MM.1S (cell line): Measurements from ENCODE around the gene RNF114.
A peak's percentile ranks its signal among the peaks of the same experiment; 100 is the strongest.
"Not testable (repeated sequence)": the region's sequence is repeated elsewhere in the genome, so short reads cannot be mapped to it uniquely, and the experiment has no call there.

Experiments used
- DNase-seq: peaks from one replicate; pipeline ENCODE4 v3.0.0-alpha.2; 2015
- H2AFZ ChIP-seq: fragments of 300-600 bp; sonication (generic); 2 replicates; pipeline ENCODE4 v1.6.0; 2016; ENCODE audit warnings: antibody characterized with exemption, low read length
- H3F3A ChIP-seq: fragments of 300-600 bp; sonication (generic); 2 replicates; pipeline ENCODE4 v1.6.1; 2016; ENCODE audit warnings: mild to moderate bottlenecking, antibody characterized with exemption, low read length, moderate library complexity, mixed read lengths; ENCODE audit not compliant: insufficient read depth
- H3K27ac ChIP-seq: fragments of 300-600 bp; sonication (generic); 2 replicates; pipeline ENCODE4 v1.5.1; 2016; ENCODE audit warnings: mild to moderate bottlenecking, low read length
- H3K27me3 ChIP-seq: fragments of 300-600 bp; sonication (generic); replicated peaks from 2 replicates; pipeline ENCODE4 v1.6.0; 2016; ENCODE audit warnings: low read length; ENCODE audit not compliant: insufficient read depth
- H3K36me3 ChIP-seq: fragments of 300-600 bp; sonication (generic); replicated peaks from 2 replicates; pipeline ENCODE4 v1.6.1; 2016; ENCODE audit warnings: mild to moderate bottlenecking, low read length, mixed read lengths; ENCODE audit not compliant: insufficient read depth
- H3K4me1 ChIP-seq: fragments of 300-600 bp; sonication (generic); 2 replicates; pipeline ENCODE4 v1.6.1; 2016; ENCODE audit warnings: low read length, mixed read lengths
- H3K4me2 ChIP-seq: fragments of 300-600 bp; sonication (generic); 2 replicates; pipeline ENCODE4 v1.6.0; 2016; ENCODE audit warnings: low read depth, low read length
- H3K4me3 ChIP-seq: fragments of 300-600 bp; sonication (generic); 2 replicates; pipeline ENCODE4 v1.5.1; 2016; ENCODE audit warnings: low read length, mixed read lengths
- H3K79me2 ChIP-seq: fragments of 300-600 bp; sonication (generic); 2 replicates; pipeline ENCODE4 v1.6.1; 2016; ENCODE audit warnings: mixed run types, low read length, mixed read lengths
- H3K9ac ChIP-seq: fragments of 300-600 bp; sonication (generic); 2 replicates; pipeline ENCODE4 v1.6.1; 2016; ENCODE audit warnings: low read length, mixed read lengths
- H3K9me2 ChIP-seq: fragments of 300-600 bp; sonication (generic); replicated peaks from 2 replicates; pipeline ENCODE4 v1.6.1; 2016; ENCODE audit warnings: mild to moderate bottlenecking, low read length, mixed read lengths; ENCODE audit not compliant: insufficient read depth
- H3K9me3 ChIP-seq: fragments of 300-600 bp; sonication (generic); replicated peaks from 2 replicates; pipeline ENCODE4 v1.6.1; 2016; ENCODE audit warnings: mild to moderate bottlenecking, low read length, mixed read lengths; ENCODE audit not compliant: insufficient read depth
- H4K20me1 ChIP-seq: fragments of 300-600 bp; sonication (generic); 2 replicates; pipeline ENCODE4 v1.6.1; 2016; ENCODE audit warnings: mild to moderate bottlenecking, low read length, moderate library complexity, mixed read lengths; ENCODE audit not compliant: insufficient read depth
- EZH2 ChIP-seq: fragments of 300-600 bp; sonication (generic); optimal IDR thresholded peaks from 2 replicates; pipeline ENCODE3; 2017; ENCODE audit warnings: low read depth, mild to moderate bottlenecking, antibody characterized with exemption, low read length, mixed read lengths
- EZH2phosphoT487 ChIP-seq: fragments of 300-600 bp; sonication (generic); IDR thresholded peaks from 2 replicates; pipeline ENCODE4 v1.6.1; 2018; ENCODE audit warnings: antibody characterized with exemption, low read length
- TF ChIP-seq, protein P1 (sequence below): fragments of 300-600 bp; sonication (generic); IDR thresholded peaks from 2 replicates; pipeline ENCODE4 v1.5.1; 2016; ENCODE audit warnings: antibody characterized with exemption, low read length, mixed read lengths

RNF114 gene

DNA sequence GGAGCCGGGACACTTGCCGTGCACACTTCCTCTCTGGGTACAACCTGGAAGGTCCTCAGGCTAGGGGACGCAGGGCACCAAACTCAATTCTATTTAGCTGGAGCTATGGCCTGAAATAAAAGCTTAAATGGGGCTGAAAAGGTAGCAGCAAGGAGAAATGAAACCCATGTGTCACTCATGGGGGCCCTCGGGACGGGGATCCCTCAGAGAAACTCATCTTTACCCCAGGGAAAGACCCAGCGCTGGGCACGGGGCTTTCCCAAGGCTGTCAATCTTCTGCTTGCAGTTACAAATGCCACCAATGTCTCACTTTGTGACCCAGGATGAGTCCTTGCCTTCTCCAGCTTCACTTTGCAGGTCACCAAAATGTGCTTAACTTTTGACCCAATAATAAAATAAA, 63.1 kb downstream of the RNF114 start:
- no peak for DNase-seq
- Histone ChIP-seq H3K4me1 (0 out of 2 replicates have a peak, but pooled peaks cover 4% of the 10 kb centered on the region), H3K9ac (no peak overlapping the region)

DNA sequence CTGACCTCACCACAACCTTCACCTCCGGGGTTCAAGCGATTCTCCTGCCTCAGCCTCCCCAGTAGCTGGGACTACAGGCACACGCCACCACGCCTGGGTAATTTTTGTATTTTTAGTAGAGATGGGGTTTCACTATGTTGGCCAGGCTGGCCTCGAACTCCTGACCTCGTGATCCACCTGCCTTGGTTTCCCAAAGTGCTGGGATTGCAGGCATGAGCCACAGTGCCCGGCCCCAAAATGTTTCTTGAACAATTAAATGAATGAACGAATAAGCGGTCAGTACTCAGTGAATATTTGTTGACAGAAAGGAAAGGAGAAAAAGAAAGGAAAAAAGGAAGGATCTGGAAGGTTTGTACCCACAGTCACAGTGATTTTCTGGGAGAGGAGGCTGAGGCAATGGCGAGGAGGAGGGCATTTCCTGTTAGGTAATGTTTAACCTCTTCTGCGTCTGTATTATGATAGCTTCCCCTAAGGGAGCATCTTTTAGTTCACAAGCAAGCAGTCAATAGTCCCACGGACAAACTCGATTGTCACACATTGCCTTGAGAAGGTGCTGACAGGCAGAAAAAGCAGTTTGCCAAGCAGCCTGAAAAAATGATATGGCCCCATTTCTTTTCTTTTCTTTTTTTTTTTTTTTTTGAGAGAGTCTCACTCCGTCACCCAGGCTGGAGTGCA, 64.5 kb downstream of the RNF114 start:
- H3K4me3 ChIP-seq, H3K27ac ChIP-seq, H4K20me1 ChIP-seq, DNase-seq, H3K79me2 ChIP-seq, H3F3A ChIP-seq, H3K4me1 ChIP-seq, H3K27me3 ChIP-seq, H3K9me2 ChIP-seq, H3K36me3 ChIP-seq, H2AFZ ChIP-seq, H3K4me2 ChIP-seq, H3K9ac ChIP-seq, H3K9me3 ChIP-seq: not testable (repeated sequence)

More for the DNA sequence above, 63.1 kb downstream of the RNF114 start:
- no peaks in the 10 kb centered on the region for H3K27me3 ChIP-seq
- H3K36me3 ChIP-seq = no peaks in the 10 kb centered on the region
- H3K4me3 ChIP-seq = no peak overlapping the region
- H3K9me3 ChIP-seq = no peaks in the 10 kb centered on the region
- TF ChIP-seq, protein P1, sequence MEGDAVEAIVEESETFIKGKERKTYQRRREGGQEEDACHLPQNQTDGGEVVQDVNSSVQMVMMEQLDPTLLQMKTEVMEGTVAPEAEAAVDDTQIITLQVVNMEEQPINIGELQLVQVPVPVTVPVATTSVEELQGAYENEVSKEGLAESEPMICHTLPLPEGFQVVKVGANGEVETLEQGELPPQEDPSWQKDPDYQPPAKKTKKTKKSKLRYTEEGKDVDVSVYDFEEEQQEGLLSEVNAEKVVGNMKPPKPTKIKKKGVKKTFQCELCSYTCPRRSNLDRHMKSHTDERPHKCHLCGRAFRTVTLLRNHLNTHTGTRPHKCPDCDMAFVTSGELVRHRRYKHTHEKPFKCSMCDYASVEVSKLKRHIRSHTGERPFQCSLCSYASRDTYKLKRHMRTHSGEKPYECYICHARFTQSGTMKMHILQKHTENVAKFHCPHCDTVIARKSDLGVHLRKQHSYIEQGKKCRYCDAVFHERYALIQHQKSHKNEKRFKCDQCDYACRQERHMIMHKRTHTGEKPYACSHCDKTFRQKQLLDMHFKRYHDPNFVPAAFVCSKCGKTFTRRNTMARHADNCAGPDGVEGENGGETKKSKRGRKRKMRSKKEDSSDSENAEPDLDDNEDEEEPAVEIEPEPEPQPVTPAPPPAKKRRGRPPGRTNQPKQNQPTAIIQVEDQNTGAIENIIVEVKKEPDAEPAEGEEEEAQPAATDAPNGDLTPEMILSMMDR = no peak
- TF ChIP-seq EZH2 (no peak), EZH2phosphoT487 (no peak)
- no peaks in the 10 kb centered on the region for H3K9me2 ChIP-seq
- no peaks in the 10 kb centered on the region for H3K79me2 ChIP-seq
- no peaks in the 10 kb centered on the region for H3F3A ChIP-seq
- H2AFZ ChIP-seq = 0 out of 2 replicates have a peak overlapping the region, but pooled peaks have one; percentile 6
- H3K4me2 ChIP-seq = peak overlapping the region; percentile 38; the same call in 1 of the 2 replicates
- no peaks in the 10 kb centered on the region for H4K20me1 ChIP-seq
- H3K27ac ChIP-seq = no peak overlapping the region

DNA sequence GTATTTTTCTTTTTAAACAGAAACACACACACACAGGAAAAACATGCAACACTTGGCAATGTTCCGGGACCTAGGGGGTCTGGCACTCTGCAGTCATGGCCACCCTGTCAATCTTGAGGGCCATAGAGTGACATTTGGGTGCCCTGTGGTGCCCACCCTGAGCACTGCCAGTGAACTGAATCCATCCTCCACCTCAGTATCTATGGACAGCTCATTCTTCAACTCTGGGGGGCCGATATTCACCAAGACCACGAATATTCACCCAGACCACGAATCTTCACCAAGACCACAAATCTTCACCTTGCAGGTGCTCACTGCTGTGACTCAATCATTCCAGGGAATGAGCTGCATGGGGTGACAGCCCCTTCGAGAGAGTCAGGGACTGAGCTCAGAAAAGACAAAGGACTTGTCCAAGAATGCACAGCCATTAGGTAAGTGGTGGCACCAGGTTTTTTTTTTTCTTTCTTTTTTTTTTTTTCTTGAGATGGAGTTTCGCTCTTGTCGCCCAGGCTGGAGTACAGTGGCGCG, 65.7 kb downstream of the RNF114 start:
- TF ChIP-seq, protein P1 = no peak
- TF ChIP-seq EZH2 (no peak), EZH2phosphoT487 (no peak)
- Histone ChIP-seq H3K4me1 (0 out of 2 replicates have a peak, but pooled peaks cover 4% of the 10 kb centered on the region), H2AFZ (no peak overlapping the region)

DNA sequence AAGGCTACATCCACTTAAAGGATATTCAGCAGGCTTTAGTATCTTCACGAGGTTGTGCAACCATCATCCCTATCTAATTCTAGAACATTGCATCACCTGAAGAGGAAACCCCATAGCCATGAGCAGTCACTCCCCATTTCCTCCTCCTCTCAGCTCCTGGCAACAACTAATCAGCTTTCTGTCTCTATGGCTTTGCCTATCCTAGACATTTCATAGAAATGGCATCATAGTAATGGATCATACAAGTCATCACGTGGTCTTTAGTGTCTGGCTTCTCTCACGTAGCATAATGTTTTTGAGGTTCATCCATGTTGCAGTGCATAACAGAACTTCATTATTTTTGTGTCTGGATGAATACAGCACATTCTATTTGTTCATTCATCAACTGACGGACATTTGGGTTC, 67.1 kb downstream of the RNF114 start:
- H3K4me1 ChIP-seq = 0 out of 2 replicates have a peak, but pooled peaks cover 4% of the 10 kb centered on the region
- no peaks in the 10 kb centered on the region for H3K79me2 ChIP-seq
- H3K36me3 ChIP-seq = no peaks in the 10 kb centered on the region
- H4K20me1 ChIP-seq = no peaks in the 10 kb centered on the region
- DNase-seq = no peak
- no peak overlapping the region for H3K4me3 ChIP-seq
- H3K9me3 ChIP-seq = no peaks in the 10 kb centered on the region
- H3F3A ChIP-seq = no peaks in the 10 kb centered on the region
- H3K9me2 ChIP-seq = no peaks in the 10 kb centered on the region
- H2AFZ ChIP-seq = no peak overlapping the region
- TF ChIP-seq EZH2 (no peak), EZH2phosphoT487 (no peak)
- TF ChIP-seq, protein P1 = no peak
- no peaks in the 10 kb centered on the region for H3K27me3 ChIP-seq
- H3K27ac ChIP-seq = no peak overlapping the region
- H3K4me2 ChIP-seq = no peak overlapping the region
- H3K9ac ChIP-seq = no peak overlapping the region

More for the DNA sequence above, 65.7 kb downstream of the RNF114 start:
- no peaks in the 10 kb centered on the region for H3F3A ChIP-seq
- H3K27me3 ChIP-seq = no peaks in the 10 kb centered on the region
- H3K4me3 ChIP-seq = no peak overlapping the region
- no peaks in the 10 kb centered on the region for H3K9me2 ChIP-seq
- no peak overlapping the region for H3K4me2 ChIP-seq
- no peak for DNase-seq
- no peaks in the 10 kb centered on the region for H3K79me2 ChIP-seq
- no peaks in the 10 kb centered on the region for H3K36me3 ChIP-seq
- no peaks in the 10 kb centered on the region for H4K20me1 ChIP-seq
- no peaks in the 10 kb centered on the region for H3K9me3 ChIP-seq
- H3K27ac ChIP-seq = no peak overlapping the region
- no peak overlapping the region for H3K9ac ChIP-seq
